H1 (cell line): ENCODE results near the gene POTEJ. TPM values are rescaled to one million over a fixed set of nuclear protein-coding genes. Genes with fewer than 3 reads are reported as not detected.
"Not testable (repeated sequence)": the region's sequence is repeated elsewhere in the genome, so short reads cannot be mapped to it uniquely, and the experiment has no call there.

Experiments used
- CTCF ChIA-PET: fragments of 300-600 bp; sonication (Branson Sonifier 250); formaldehyde crosslinking; loops from one replicate; lab custom pipeline; 2021; ENCODE audit not compliant: partially characterized antibody; lab: Charles Lee
- POLR2A ChIA-PET: fragments of 300-600 bp; sonication (Branson Sonifier 250); formaldehyde crosslinking; loops from one replicate; lab custom pipeline; 2021; ENCODE audit warnings: inconsistent platforms; ENCODE audit not compliant: partially characterized antibody; lab: Charles Lee
- DNase-seq, 2 experiments: peaks; one replicate each; pipeline versions ENCODE4 v3.0.0 to v3.0.0-alpha.2; 2010 to 2022; ENCODE audit warnings: low spot score in 2 of 2, low read depth in 1 of 2, mixed read lengths in 1 of 2
- FAIRE-seq: peaks from 2 replicates; lab custom pipeline; 2011; peaks lifted over from hg19 to GRCh38; lab: Jason Lieb, UNC
- H2AFZ ChIP-seq: 2 replicates; pipeline ENCODE4 v1.8.1; 2012; ENCODE audit warnings: low read length, inconsistent platforms
- H2AK5ac ChIP-seq: 2 replicates; pipeline ENCODE4 v1.6.1; 2013; ENCODE audit warnings: low read depth, low read length
- H2BK120ac ChIP-seq: replicated peaks from 2 replicates; pipeline ENCODE3; 2013; ENCODE audit warnings: low read depth, low read length, inconsistent platforms
- H2BK12ac ChIP-seq: 2 replicates; pipeline ENCODE4 v1.6.1; 2013; ENCODE audit warnings: low read depth, low read length
- H2BK15ac ChIP-seq: 2 replicates; pipeline ENCODE4 v1.6.1; 2013; ENCODE audit warnings: low read length
- H2BK20ac ChIP-seq: 2 replicates; pipeline ENCODE4 v1.6.1; 2013; ENCODE audit warnings: low read length
- H2BK5ac ChIP-seq: 2 replicates; pipeline ENCODE4 v1.6.1; 2013; ENCODE audit warnings: low read depth, low read length
- H3K14ac ChIP-seq: 2 replicates; pipeline ENCODE4 v1.6.1; 2013; ENCODE audit warnings: inconsistent platforms; ENCODE audit not compliant: insufficient read length
- H3K18ac ChIP-seq: 2 replicates; pipeline ENCODE4 v1.6.1; 2013; ENCODE audit warnings: low read length; ENCODE audit errors: extremely low read depth
- H3K23ac ChIP-seq: 2 replicates; pipeline ENCODE4 v1.6.1; 2013; ENCODE audit warnings: inconsistent platforms; ENCODE audit not compliant: insufficient read length
- H3K23me2 ChIP-seq: 2 replicates; pipeline ENCODE4 v1.6.1; 2013; ENCODE audit warnings: low read depth, low read length
- H3K27ac ChIP-seq: 2 replicates; pipeline ENCODE4 v1.6.1; 2011; ENCODE audit warnings: low read depth, low read length, inconsistent platforms
- H3K27me3 ChIP-seq, 4 experiments: replicated peaks in 1 of 4; 1 replicate in 1 of 4; 2 replicates in 3 of 4; pipeline versions ENCODE4 v1.6.1 to v1.8.1; 2011 to 2013; ENCODE audit warnings: low read length in 3 of 4, mild to moderate bottlenecking in 3 of 4, inconsistent platforms in 2 of 4, mixed read lengths in 2 of 4, moderate library complexity in 1 of 4; ENCODE audit not compliant: control insufficient read depth in 3 of 4, insufficient read depth in 3 of 4; ENCODE audit errors: extremely low read depth in 1 of 4
- H3K36me3 ChIP-seq, 4 experiments: 2 replicates each; pipeline versions ENCODE4 v1.6.1 to v1.8.1; 2011 to 2013; ENCODE audit warnings: mild to moderate bottlenecking in 4 of 4, low read length in 3 of 4, moderate library complexity in 2 of 4, control low read depth in 1 of 4, inconsistent platforms in 1 of 4; ENCODE audit not compliant: insufficient read depth in 4 of 4, control insufficient read depth in 2 of 4
- H3K4ac ChIP-seq: replicated peaks from 2 replicates; pipeline ENCODE3; 2013; ENCODE audit warnings: low read length, low read depth, mixed read lengths, inconsistent platforms; ENCODE audit not compliant: insufficient read length
- H3K4me1 ChIP-seq, 4 experiments: replicated peaks in 1 of 4; 1 replicate in 1 of 4; 2 replicates in 3 of 4; pipeline versions ENCODE4 v1.6.1 to v1.8.1; 2011 to 2013; ENCODE audit warnings: low read length in 3 of 4, inconsistent platforms in 2 of 4, mixed read lengths in 1 of 4; ENCODE audit not compliant: insufficient read depth in 4 of 4, control insufficient read depth in 3 of 4
- H3K4me2 ChIP-seq, 2 experiments: 2 replicates each; pipeline versions ENCODE4 v1.6.1 to v1.8.1; 2011 to 2013; ENCODE audit warnings: low read depth in 2 of 2, low read length in 2 of 2, control low read depth in 1 of 2, inconsistent platforms in 1 of 2, mild to moderate bottlenecking in 1 of 2; ENCODE audit not compliant: insufficient read depth in 1 of 2
- H3K4me3 ChIP-seq, 4 experiments: fragments of 200-600, 300-600 bp in 1 of 4; sonication (generic), shearing (Covaris generic), sonication (Bioruptor Twin) in 1 of 4; 2 replicates each; pipeline versions ENCODE4 v1.5.1 to v1.8.1; 2011 to 2016; ENCODE audit warnings: low read length in 4 of 4, low read depth in 3 of 4, control low read depth in 2 of 4, inconsistent platforms in 2 of 4, mild to moderate bottlenecking in 2 of 4, mixed read lengths in 1 of 4, moderate library complexity in 1 of 4; ENCODE audit not compliant: insufficient read depth in 2 of 4; ENCODE audit errors: extremely low read depth in 1 of 4
- H3K56ac ChIP-seq: replicated peaks from 2 replicates; pipeline ENCODE3; 2013; ENCODE audit warnings: low read depth, mild to moderate bottlenecking, mixed read lengths, low read length, inconsistent platforms; ENCODE audit not compliant: insufficient read length
- H3K79me1 ChIP-seq: 2 replicates; pipeline ENCODE4 v1.6.1; 2013; ENCODE audit warnings: low read depth, low read length, control low read depth
- H3K79me2 ChIP-seq, 2 experiments: 2 replicates each; pipeline versions ENCODE4 v1.6.1 to v1.8.1; 2012 to 2013; ENCODE audit warnings: low read length in 2 of 2, mild to moderate bottlenecking in 2 of 2, inconsistent platforms in 1 of 2; ENCODE audit not compliant: insufficient read depth in 2 of 2, control insufficient read depth in 1 of 2
- H3K9ac ChIP-seq, 4 experiments: replicated peaks in 1 of 4; 1 replicate in 1 of 4; 2 replicates in 3 of 4; pipeline versions ENCODE4 v1.6.1 to v1.8.1; 2011 to 2013; ENCODE audit warnings: low read depth in 3 of 4, low read length in 3 of 4, control low read depth in 2 of 4, mild to moderate bottlenecking in 2 of 4, moderate library complexity in 2 of 4, inconsistent platforms in 1 of 4; ENCODE audit errors: extremely low read depth in 1 of 4
- H3K9me3 ChIP-seq, 2 experiments: 2 replicates each; pipeline versions ENCODE4 v1.6.1 to v1.8.1; 2012 to 2013; ENCODE audit warnings: mild to moderate bottlenecking in 2 of 2, moderate library complexity in 2 of 2, control low read depth in 1 of 2, inconsistent platforms in 1 of 2, low read depth in 1 of 2, low read length in 1 of 2, mixed read lengths in 1 of 2; ENCODE audit not compliant: insufficient read depth in 2 of 2
- H4K20me1 ChIP-seq, 2 experiments: replicated peaks in 1 of 2; 2 replicates each; pipeline versions ENCODE3 to v1.8.1; 2011 to 2013; ENCODE audit warnings: inconsistent platforms in 2 of 2, low read length in 2 of 2, mild to moderate bottlenecking in 1 of 2; ENCODE audit not compliant: insufficient read depth in 2 of 2, control insufficient read depth in 1 of 2
- H4K5ac ChIP-seq: 2 replicates; pipeline ENCODE4 v1.6.1; 2013; ENCODE audit warnings: low read length, low read depth, mixed read lengths, inconsistent platforms; ENCODE audit not compliant: insufficient read length
- H4K8ac ChIP-seq: 2 replicates; pipeline ENCODE4 v1.8.0; 2013; ENCODE audit warnings: mild to moderate bottlenecking, moderate library complexity, low read length, inconsistent platforms; ENCODE audit not compliant: insufficient read depth; ENCODE audit errors: extremely low read depth
- H4K91ac ChIP-seq: replicated peaks from 2 replicates; pipeline ENCODE3; 2013; ENCODE audit warnings: low read length, mixed read lengths, inconsistent platforms; ENCODE audit not compliant: insufficient read length
- WGBS, 2 experiments: shearing (Covaris generic) in 1 of 2; methylation state at CpG; one replicate each; pipeline versions ENCODE4 v1.1.6 to v1.1.7; 2013 to 2015; ENCODE audit warnings: low lambda C conversion rate in 2 of 2, mixed read lengths in 2 of 2, inconsistent platforms in 1 of 2, low coverage in 1 of 2, missing lambda C conversion rate in 1 of 2; ENCODE audit not compliant: insufficient replicate concordance in 2 of 2, insufficient coverage in 1 of 2, insufficient read length in 1 of 2; ENCODE audit errors: extremely low coverage in 1 of 2, missing lambda C conversion rate in 1 of 2; 5-methylcytosine and 5-hydroxymethylcytosine counted together
- polyA plus RNA-seq, 7 experiments: library from polyadenylated mRNA; depleted of rRNA in 3 of 7; stranded (reverse) in 5 of 7; unstranded in 2 of 7; fragments of >200 nt in 5 of 7; fragments of 200-250 nt in 2 of 7; gene quantifications; 1 replicate in 5 of 7; 2 replicates in 1 of 7; 4 replicates in 1 of 7; pipeline versions ENCODE4 v1.2.1 to v1.2.3, GENCODE V29; 2011 to 2013; ENCODE audit warnings: missing spikeins in 2 of 7, mixed read lengths in 2 of 7
- total RNA-seq: library from RNA; stranded (reverse); fragmentation: NEBNext Ultra II Directional; extraction: Animal tissue kit (Norgen Biotek cat#: 25700); gene quantifications from 2 replicates; pipeline ENCODE4 v1.2.1, GENCODE V29; 2021

Gene POTEJ
- total and polyA plus RNA-seq, 2 of the 8 experiments (the other 6 are each of a cell fraction or from before 2014, with no cell fraction given), result not detected

DNA sequence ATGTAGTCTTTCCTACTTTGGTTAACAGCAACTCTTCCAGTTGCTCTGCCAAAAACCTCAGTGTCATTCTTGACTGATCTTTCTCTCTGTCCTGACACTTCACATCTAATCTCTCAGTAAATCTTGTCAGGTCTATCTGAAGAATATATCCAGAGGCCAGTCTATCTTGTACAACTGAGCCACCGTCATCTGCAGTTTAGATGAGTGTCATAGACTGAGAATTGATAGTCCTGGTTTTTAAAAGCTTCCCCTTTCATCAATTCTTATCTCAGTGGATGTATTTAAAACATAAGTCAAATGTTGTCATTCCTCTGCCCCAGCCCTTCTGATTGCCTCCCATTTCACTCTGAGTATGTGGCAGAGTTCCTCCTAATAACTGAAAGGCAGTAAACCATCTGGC lies 38.0 kb downstream of the POTEJ start:
- H3K23me2 ChIP-seq, H3K27ac ChIP-seq, H3K27me3 ChIP-seq, H4K5ac ChIP-seq, H3K4me2 ChIP-seq, H2BK120ac ChIP-seq, H3K9me3 ChIP-seq, H3K36me3 ChIP-seq, DNase-seq, H3K79me2 ChIP-seq, H4K20me1 ChIP-seq, H2BK5ac ChIP-seq, H2BK12ac ChIP-seq, FAIRE-seq, H3K9ac ChIP-seq, H3K4me1 ChIP-seq, H2BK20ac ChIP-seq, POLR2A ChIA-PET, H3K4ac ChIP-seq, H2AFZ ChIP-seq, H3K56ac ChIP-seq, H3K79me1 ChIP-seq, H2AK5ac ChIP-seq, H4K8ac ChIP-seq, H3K18ac ChIP-seq, H3K14ac ChIP-seq, H4K91ac ChIP-seq, H3K4me3 ChIP-seq, H2BK15ac ChIP-seq, CTCF ChIA-PET, H3K23ac ChIP-seq: not testable (repeated sequence)
- 71% methylated on average over 1 of the region's 1 CpG; no CpG with 5 or more reads in 1 of the 2 experiments for WGBS, 2 experiments

DNA sequence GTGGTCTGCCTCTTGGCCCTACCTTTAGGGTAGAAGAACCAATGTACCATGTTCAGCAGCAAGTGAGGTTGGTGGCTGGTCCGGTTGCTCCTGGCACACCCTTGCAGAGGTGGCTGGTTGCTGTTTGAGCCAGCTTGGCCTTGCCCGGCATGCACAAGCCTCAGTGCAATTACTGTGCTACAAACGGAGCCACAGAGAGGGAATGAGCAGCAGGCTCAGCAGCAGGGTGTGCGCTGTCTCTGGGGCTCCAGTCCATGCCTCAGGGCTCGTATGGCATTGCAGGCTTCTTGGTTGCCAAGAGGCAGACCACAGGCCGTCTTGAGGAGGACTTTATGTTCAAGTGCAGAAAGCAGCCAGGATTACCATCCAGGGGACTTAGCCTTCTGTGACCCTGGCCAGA lies 53.3 kb downstream of the POTEJ start:
- H2BK120ac ChIP-seq, H3K27me3 ChIP-seq, H4K91ac ChIP-seq, H2BK12ac ChIP-seq, H4K20me1 ChIP-seq, H3K9ac ChIP-seq, H3K27ac ChIP-seq, H2AFZ ChIP-seq, FAIRE-seq, H2BK20ac ChIP-seq, DNase-seq, POLR2A ChIA-PET, H3K56ac ChIP-seq, H3K4me3 ChIP-seq, H4K8ac ChIP-seq, H2AK5ac ChIP-seq, H3K36me3 ChIP-seq, H3K4ac ChIP-seq, H3K18ac ChIP-seq, H3K9me3 ChIP-seq, H2BK5ac ChIP-seq, H3K79me2 ChIP-seq, H3K23ac ChIP-seq, H3K4me1 ChIP-seq, H2BK15ac ChIP-seq, H3K4me2 ChIP-seq, H3K14ac ChIP-seq, H4K5ac ChIP-seq, H3K79me1 ChIP-seq, H3K23me2 ChIP-seq: not testable (repeated sequence)
- CTCF ChIA-PET, result interaction anchor here (0.6 to 1.2 kb wide), 2 partner anchors 120 to 376 kb away, joined by 3 read pairs; no protein-coding TSS in a partner anchor
- 96% methylated on average over 6 of the region's 6 CpGs; no CpG with 5 or more reads in 1 of the 2 experiments for WGBS, 2 experiments
